ENCODE results near the gene COPB2. TPM values are rescaled to one million over a fixed set of nuclear protein-coding genes. Genes with fewer than 3 reads are reported as not detected.
"Not testable (repeated sequence)": the region's sequence is repeated elsewhere in the genome, so short reads cannot be mapped to it uniquely, and the experiment has no call there.

Gene COPB2
- polyA plus RNA-seq, 1 donor = 132 TPM

GRCh38 chr3:139354661-139355060 lies 34.8 kb downstream of the COPB2 start:
- no peaks in the 10 kb centered on the region for H3K9me3 ChIP-seq (ENCODE audit: control insufficient read depth, low read depth, low read length)
- no peaks in the 10 kb centered on the region for H3K4me1 ChIP-seq (ENCODE audit: control insufficient read depth, insufficient read depth, low read length)
- peaks cover 82% of the 10 kb centered on the region for H3K36me3 ChIP-seq (ENCODE audit: control insufficient read depth, insufficient read depth, low read length)
- no peak overlapping the region for H3K4me3 ChIP-seq (ENCODE audit: low read length)
- 94% methylated on average over 2 of the region's 4 CpGs for WGBS (ENCODE audit: insufficient coverage, low lambda C conversion rate)
- no peak for DNase-seq
- no peaks in the 10 kb centered on the region for H3K27me3 ChIP-seq (ENCODE audit: control insufficient read depth, insufficient read depth, low read length)
- H3K27ac ChIP-seq (ENCODE audit: low read length) = no peak overlapping the region

DNA sequence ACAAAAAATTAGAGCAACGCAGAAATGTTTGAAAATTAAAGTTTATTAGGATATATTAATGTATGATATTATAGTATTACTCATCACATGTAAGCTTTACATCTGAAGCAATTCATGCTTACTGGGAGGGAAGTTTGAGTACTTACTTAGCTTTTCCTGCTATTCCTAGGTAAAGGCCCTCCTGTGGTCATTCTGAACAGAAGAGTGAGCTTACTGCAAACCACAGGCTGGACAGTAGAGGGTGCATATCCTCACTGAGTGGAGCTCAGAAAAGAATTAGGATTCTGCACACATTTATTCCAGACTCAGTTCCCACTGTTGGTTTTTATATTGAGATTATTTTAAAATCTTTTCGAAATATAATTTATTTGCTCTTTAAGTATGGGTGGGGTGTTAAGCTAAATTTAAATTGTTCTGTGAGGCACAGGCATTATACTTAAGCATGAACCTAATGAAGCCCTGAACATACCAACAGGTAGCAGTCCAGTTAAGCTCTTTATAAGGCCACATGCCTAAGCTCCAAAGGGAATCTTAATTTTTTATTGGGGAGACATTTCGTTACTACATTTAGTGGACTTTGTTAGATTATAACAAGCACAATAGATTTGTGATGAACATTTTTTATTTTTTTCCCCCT lies 35.4 kb downstream of the COPB2 start:
- DNase-seq = peak; percentile 11 to 29
- Histone ChIP-seq H3K4me3 (ENCODE audit: low read length) (no peak overlapping the region), H3K36me3 (ENCODE audit: control insufficient read depth, insufficient read depth, low read length) (peaks cover 83% of the 10 kb centered on the region), H3K27ac (ENCODE audit: low read length) (no peak overlapping the region), H3K4me1 (ENCODE audit: control insufficient read depth, insufficient read depth, low read length) (no peaks in the 10 kb centered on the region), H3K9me3 (ENCODE audit: control insufficient read depth, low read depth, low read length) (no peaks in the 10 kb centered on the region), H3K27me3 (ENCODE audit: control insufficient read depth, insufficient read depth, low read length) (no peaks in the 10 kb centered on the region)
- 100% methylated on average over 1 of the region's 3 CpGs for WGBS (ENCODE audit: insufficient coverage, low lambda C conversion rate)

- peaks cover 45% of the 10 kb centered on the region for H3K36me3 ChIP-seq (ENCODE audit: control insufficient read depth, insufficient read depth, low read length)
- WGBS (ENCODE audit: insufficient coverage, low lambda C conversion rate) = 100% methylated on average over 1 of the region's 2 CpGs
- no peak for DNase-seq
- H3K9me3 ChIP-seq (ENCODE audit: control insufficient read depth, low read depth, low read length) = peaks cover 5% of the 10 kb centered on the region
- H3K27me3 ChIP-seq (ENCODE audit: control insufficient read depth, insufficient read depth, low read length) = peaks cover 4% of the 10 kb centered on the region
- H3K4me3 ChIP-seq (ENCODE audit: low read length) = no peak overlapping the region
- H3K4me1 ChIP-seq (ENCODE audit: control insufficient read depth, insufficient read depth, low read length) = peaks cover 7% of the 10 kb centered on the region
- H3K27ac ChIP-seq (ENCODE audit: low read length) = no peak overlapping the region
Observed at GRCh38 chr3:139346771-139347170, 42.7 kb downstream of the COPB2 start.

DNA sequence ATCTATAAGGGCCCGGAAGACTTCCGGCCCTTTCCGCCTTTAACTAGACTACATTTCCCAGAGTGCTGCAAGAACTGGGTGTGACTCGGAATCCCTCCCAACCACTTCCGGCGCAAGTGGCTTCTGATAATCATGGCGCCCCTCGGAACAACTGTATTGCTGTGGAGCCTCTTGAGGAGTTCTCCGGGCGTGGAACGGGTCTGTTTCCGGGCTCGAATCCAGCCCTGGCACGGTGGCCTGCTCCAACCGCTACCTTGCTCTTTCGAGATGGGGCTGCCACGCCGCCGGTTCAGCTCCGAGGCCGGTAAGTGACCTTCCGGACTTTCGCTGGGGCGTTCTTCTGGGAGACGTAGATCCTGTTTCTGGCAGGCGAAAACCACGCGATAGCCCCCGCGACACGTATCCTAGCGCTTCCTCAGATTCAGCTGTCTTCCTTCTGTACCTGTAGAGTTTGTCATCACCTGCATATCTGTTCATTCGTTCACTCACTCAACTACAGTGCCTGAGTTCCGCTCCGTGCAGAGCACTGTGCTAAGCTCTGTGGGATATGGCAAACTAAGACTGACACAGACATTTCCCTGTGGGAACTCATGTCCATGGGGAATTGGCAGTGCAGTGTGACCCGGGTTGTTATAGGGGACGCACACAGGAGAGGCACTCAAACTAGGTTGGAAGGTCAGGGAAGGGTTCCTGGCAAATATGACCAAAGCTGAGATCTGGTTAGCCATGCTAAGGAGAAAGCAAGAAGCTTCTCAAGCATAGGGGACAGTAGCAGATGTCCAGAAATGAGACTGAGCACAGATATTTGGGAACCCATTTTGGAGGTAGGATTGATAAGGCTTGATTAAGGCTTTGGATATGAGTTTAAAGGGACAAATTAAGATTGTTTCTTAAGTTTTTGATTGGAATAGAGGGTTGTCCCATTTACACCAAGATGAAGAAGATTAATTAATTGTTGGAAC lies 45.3 kb downstream of the COPB2 start, which contains the start of gene MRPS22:
Gene MRPS22, plus strand, starts transcription at position 126 of the 962 bp plus-strand sequence. Its CDS starts 7 bp downstream, at position 133.
- H3K4me3 ChIP-seq (ENCODE audit: low read length) = peak within 1 kb of the TSS; percentile 81
- H3K27me3 ChIP-seq (ENCODE audit: control insufficient read depth, insufficient read depth, low read length) = peaks cover 26% of the 10 kb centered on the region
- no CpG with 5 or more reads among the region's 37 CpGs for WGBS (ENCODE audit: insufficient coverage, low lambda C conversion rate)
- H3K36me3 ChIP-seq (ENCODE audit: control insufficient read depth, insufficient read depth, low read length) = peaks cover 23% of the 10 kb centered on the region
- H3K4me1 ChIP-seq (ENCODE audit: control insufficient read depth, insufficient read depth, low read length) = peaks cover 7% of the 10 kb centered on the region
- H3K27ac ChIP-seq (ENCODE audit: low read length) = peak within 1 kb of the TSS; percentile 87
- peaks cover 5% of the 10 kb centered on the region for H3K9me3 ChIP-seq (ENCODE audit: control insufficient read depth, low read depth, low read length)
- DNase-seq = peak; percentile 73 to 93

GRCh38 chr3:139342054-139342453 lies 47.4 kb downstream of the COPB2 start:
- DNase-seq = no peak
- Histone ChIP-seq H3K9me3 (ENCODE audit: control insufficient read depth, low read depth, low read length) (peaks cover 5% of the 10 kb centered on the region), H3K4me1 (ENCODE audit: control insufficient read depth, insufficient read depth, low read length) (peaks cover 7% of the 10 kb centered on the region), H3K27me3 (ENCODE audit: control insufficient read depth, insufficient read depth, low read length) (peaks cover 35% of the 10 kb centered on the region), H3K27ac (ENCODE audit: low read length) (no peak overlapping the region), H3K4me3 (ENCODE audit: low read length) (no peak overlapping the region), H3K36me3 (ENCODE audit: control insufficient read depth, insufficient read depth, low read length) (peaks cover 6% of the 10 kb centered on the region)

DNA sequence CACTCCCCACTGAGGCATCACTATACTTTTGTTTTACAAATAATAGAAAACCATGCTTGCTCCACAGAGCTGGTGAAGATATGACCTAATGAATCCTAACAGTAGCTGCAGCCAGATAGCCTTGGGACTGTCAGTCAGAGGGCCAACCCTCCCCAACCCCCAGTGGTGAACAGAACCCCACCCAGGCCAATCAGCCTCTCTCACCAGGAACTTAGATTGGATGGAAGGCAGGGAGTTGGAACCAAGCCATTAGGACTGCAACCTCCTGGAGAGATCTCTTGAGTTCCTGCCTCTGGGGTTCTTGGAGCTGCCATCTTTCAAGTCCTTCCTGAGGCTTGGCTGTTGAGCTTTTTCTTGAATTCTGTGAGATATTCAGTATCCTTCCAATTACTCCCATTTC lies 48.7 kb downstream of the COPB2 start:
- Histone ChIP-seq H3K4me1 (ENCODE audit: control insufficient read depth, insufficient read depth, low read length) (peaks cover 7% of the 10 kb centered on the region), H3K36me3 (ENCODE audit: control insufficient read depth, insufficient read depth, low read length) (no peaks in the 10 kb centered on the region), H3K9me3 (ENCODE audit: control insufficient read depth, low read depth, low read length) (peaks cover 5% of the 10 kb centered on the region), H3K4me3 (ENCODE audit: low read length) (no peak overlapping the region), H3K27ac (ENCODE audit: low read length) (no peak overlapping the region), H3K27me3 (ENCODE audit: control insufficient read depth, insufficient read depth, low read length) (peaks cover 35% of the 10 kb centered on the region)
- no peak for DNase-seq

DNA sequence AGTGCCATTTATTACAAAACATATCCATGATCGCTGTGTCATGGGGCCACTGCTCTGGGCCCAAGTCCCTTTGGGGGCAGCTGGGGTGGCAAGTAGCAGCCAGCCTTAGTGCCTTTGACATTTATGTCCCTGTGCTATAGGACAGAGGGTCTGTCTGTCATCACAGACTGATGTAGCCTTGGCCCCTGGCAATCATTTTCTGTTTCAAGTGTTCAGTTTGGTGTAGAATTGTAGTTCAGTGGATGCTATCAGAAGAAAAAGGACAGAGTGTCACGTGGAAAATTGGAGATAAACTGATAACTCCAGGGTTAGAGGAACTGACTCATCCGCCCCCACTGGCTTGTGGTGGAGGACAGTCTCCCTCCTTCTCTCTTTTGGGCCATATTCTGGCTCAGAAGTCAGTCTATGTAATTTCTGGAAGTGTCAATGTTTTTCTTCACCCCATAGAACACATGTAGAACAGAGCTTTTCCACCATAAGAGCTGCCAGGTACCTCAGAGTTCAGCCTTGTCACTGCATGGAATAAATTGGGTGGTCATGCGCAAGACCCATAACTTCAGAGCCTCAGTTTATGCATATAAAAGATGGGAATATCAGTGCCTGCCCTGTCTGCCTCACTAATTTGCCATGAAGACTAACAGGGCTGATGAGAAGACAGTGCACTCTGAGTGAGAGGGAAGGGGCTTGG lies 50.1 kb downstream of the COPB2 start:
- Histone ChIP-seq H3K4me3 (ENCODE audit: low read length) (no peak overlapping the region), H3K36me3 (ENCODE audit: control insufficient read depth, insufficient read depth, low read length) (no peaks in the 10 kb centered on the region), H3K27me3 (ENCODE audit: control insufficient read depth, insufficient read depth, low read length) (peaks cover 35% of the 10 kb centered on the region), H3K27ac (ENCODE audit: low read length) (no peak overlapping the region), H3K9me3 (ENCODE audit: control insufficient read depth, low read depth, low read length) (peaks cover 5% of the 10 kb centered on the region), H3K4me1 (ENCODE audit: control insufficient read depth, insufficient read depth, low read length) (no peaks in the 10 kb centered on the region)
- no peak for DNase-seq
- no CpG with 5 or more reads among the region's 4 CpGs for WGBS (ENCODE audit: insufficient coverage, low lambda C conversion rate)

GRCh38 chr3:139338405-139338804 lies 51.0 kb downstream of the COPB2 start:
- no peaks in the 10 kb centered on the region for H3K4me1 ChIP-seq (ENCODE audit: control insufficient read depth, insufficient read depth, low read length)
- peaks cover 3% of the 10 kb centered on the region for H3K9me3 ChIP-seq (ENCODE audit: control insufficient read depth, low read depth, low read length)
- no peaks in the 10 kb centered on the region for H3K36me3 ChIP-seq (ENCODE audit: control insufficient read depth, insufficient read depth, low read length)
- no peak for DNase-seq
- WGBS (ENCODE audit: insufficient coverage, low lambda C conversion rate) = no CpG with 5 or more reads among the region's 4 CpGs
- no peak overlapping the region for H3K27ac ChIP-seq (ENCODE audit: low read length)
- H3K27me3 ChIP-seq (ENCODE audit: control insufficient read depth, insufficient read depth, low read length) = peaks cover 35% of the 10 kb centered on the region
- H3K4me3 ChIP-seq (ENCODE audit: low read length) = no peak overlapping the region

GRCh38 chr3:139334675-139335074 lies 54.8 kb downstream of the COPB2 start:
- WGBS (ENCODE audit: insufficient coverage, low lambda C conversion rate) = no CpG with 5 or more reads among the region's 1 CpG
- H3K27me3 ChIP-seq (ENCODE audit: control insufficient read depth, insufficient read depth, low read length) = peaks cover 40% of the 10 kb centered on the region
- H3K36me3 ChIP-seq (ENCODE audit: control insufficient read depth, insufficient read depth, low read length) = not testable (repeated sequence)

GRCh38 chr3:139332092-139332491 lies 57.4 kb downstream of the COPB2 start:
- H3K4me3 ChIP-seq (ENCODE audit: low read length) = no peak overlapping the region
- WGBS (ENCODE audit: insufficient coverage, low lambda C conversion rate) = no CpG with 5 or more reads among the region's 2 CpGs
- no peak overlapping the region for H3K27ac ChIP-seq (ENCODE audit: low read length)
- no peak for DNase-seq
- H3K27me3 ChIP-seq (ENCODE audit: control insufficient read depth, insufficient read depth, low read length) = peaks cover 33% of the 10 kb centered on the region
- no peaks in the 10 kb centered on the region for H3K36me3 ChIP-seq (ENCODE audit: control insufficient read depth, insufficient read depth, low read length)
- no peaks in the 10 kb centered on the region for H3K9me3 ChIP-seq (ENCODE audit: control insufficient read depth, low read depth, low read length)
- H3K4me1 ChIP-seq (ENCODE audit: control insufficient read depth, insufficient read depth, low read length) = peaks cover 7% of the 10 kb centered on the region

More at GRCh38 chr3:139334675-139335074, 54.8 kb downstream of the COPB2 start:
- not testable (repeated sequence) for H3K4me3 ChIP-seq (ENCODE audit: low read length); DNase-seq; H3K9me3 ChIP-seq (ENCODE audit: control insufficient read depth, low read depth, low read length); H3K27ac ChIP-seq (ENCODE audit: low read length); H3K4me1 ChIP-seq (ENCODE audit: control insufficient read depth, insufficient read depth, low read length)
